Lower leg skin (tissue), 3 donors: ENCODE results near the gene KCNK15.

ENCODE experiments used
- CTCF ChIP-seq, 3 donors: fragments of 450-650 bp; IDR thresholded peaks; one replicate each; pipeline ENCODE4 v1.5.1; 2016; ENCODE audit warnings: antibody characterized with exemption in 3 of 3, mild to moderate bottlenecking in 3 of 3, moderate library complexity in 2 of 3
- POLR2A ChIP-seq, 2 donors: fragments of 450-650 bp; IDR thresholded peaks; one replicate each; pipeline ENCODE4 v1.6.1; 2016 to 2017; ENCODE audit warnings: antibody characterized with exemption in 2 of 2, mild to moderate bottlenecking in 1 of 2, moderate library complexity in 1 of 2

DNA sequence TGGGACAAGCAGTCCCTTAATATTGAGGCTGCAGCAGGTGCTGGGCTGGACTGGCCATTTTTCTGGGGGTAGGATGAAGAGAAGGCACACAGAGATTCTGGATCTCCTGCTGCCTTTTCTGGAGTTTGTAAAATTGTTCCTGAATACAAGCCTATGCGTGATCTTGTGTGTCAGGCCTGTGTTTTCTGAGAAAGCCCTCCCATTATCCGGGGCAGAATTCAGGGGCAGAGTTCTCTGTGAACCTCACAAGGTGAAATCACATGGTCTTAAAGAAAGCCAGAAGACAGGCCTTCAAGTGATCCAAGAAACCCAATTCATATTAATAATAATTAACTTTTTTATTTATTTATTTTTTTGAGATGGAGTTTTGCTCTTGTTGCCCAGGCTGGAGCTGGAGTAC is 18.0 kb upstream of the KCNK15 start:
- TF ChIP-seq POLR2A (IDR thresholded peaks at IDR 0.05) (no peak), CTCF (IDR thresholded peaks at IDR 0.05) (no peak)
